Cardiac atrium fibroblast (primary cell): ENCODE measurements around the gene UNC13A. TPM values are rescaled to one million over a fixed set of nuclear protein-coding genes. Genes with fewer than 3 reads are reported as not detected.

Source experiments
- total RNA-seq: library from RNA; depleted of rRNA; stranded (reverse); fragments of >200 nt; gene quantifications from 2 replicates; pipeline ENCODE4 v1.2.3, GENCODE V29; 2015

The UNC13A gene
- total RNA-seq, result 0.16 and 0.18 TPM in 2 replicates

DNA sequence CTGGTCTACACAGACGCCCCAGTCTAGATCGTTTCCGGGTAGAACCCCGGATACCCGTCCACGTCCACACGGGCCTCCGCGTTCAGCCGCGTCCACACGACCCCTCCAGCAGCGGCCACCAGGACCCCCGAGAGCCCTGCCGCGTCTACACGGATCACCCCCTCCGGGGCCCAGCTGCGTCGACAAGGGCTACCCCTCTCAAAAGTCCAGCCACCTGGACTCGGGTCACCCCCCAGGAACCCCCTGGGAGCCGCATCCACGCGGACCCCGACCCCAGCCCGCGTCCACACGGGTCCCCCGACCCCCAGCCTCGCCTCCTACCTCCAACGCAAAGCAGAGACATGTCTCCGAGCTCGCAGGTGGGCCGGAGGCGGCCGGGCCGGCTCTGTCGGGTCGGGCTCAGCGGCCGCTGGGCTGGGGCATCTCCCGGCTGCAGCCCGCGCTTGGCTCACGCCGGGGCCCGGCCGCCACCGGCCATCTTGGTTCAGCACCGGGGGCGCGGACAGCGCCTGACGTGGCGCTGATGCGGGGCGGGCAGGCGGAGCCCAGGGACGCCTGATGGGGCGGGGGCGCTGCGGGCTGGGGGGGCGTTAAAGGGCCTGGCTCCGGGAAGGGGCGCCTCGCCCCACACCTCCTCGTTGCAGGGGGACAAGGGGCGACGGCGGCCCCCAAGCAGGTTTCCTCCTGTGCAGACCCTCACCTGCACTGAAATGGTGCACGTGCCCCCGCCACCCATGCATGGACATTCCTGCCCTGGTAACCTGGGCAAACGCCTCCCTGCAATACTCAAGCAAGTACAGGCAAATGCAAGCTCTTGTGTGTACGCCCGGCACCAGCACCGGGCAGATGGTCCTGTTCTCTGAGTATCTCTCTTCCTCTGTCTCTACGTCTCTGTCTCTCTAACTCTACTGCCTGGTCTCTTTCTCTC is at the start of gene UNC13A:
Gene UNC13A, minus strand, starts transcription at position 498 of the 928 bp plus-strand sequence. Its CDS starts 155 bp downstream, at position 343.

DNA sequence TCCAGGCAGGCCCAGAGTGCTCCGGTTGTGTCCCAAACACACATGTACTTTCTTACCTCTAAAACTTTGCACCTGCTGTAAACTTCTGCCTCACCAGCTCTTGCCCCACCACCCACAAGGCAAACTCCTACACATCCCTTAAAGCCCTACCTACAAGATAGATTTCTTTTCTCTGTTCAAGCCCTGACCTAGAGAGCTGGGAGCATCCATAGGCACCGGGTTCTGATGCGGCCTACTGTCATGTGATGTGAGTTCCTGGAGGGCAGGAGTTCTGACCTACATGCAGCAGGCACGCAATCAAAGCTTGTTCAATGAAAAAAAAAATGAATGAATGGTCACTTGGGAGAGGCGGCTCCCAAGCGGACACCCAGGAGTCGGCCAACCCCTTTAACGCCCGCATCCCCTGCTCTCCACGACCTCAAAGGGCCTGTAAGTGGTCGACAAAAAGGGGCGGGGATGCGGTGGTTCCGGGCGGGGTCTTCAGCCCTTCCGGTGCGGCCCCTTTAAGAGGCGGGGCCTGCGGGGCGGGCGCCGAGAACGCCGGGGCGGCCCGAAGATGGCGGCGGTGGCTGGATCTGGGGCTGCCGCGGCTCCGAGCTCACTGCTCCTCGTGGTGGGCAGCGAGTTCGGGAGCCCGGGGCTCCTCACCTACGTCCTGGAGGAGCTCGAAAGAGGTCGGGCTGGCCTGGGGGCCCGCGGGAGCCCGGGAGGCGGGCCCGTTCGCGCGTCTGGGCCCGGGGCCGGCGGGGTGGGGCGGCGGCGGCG is 31.0 kb upstream of the UNC13A start, which contains the start of gene MAP1S:
Gene MAP1S, plus strand, starts transcription at position 534 of the 765 bp plus-strand sequence. Its CDS starts 23 bp downstream, at position 557.

DNA sequence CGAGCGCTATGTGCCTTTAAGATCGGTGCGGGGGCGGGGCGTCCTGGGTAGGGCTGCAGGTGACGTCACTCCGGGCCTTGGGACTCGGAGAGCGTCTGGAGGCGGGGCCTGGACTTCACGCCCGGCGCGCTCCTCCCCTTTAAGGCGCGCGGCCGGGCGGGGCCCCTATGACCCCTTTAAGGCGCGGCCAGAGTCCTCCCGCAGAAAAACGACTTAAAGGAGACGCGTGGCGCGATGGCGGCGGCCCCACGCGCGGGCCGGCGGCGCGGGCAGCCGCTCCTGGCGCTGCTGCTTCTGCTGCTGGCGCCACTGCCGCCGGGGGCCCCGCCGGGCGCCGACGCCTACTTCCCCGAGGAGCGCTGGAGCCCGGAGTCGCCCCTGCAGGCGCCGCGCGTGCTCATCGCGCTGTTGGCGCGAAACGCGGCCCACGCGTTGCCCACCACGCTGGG is 132.7 kb downstream of the UNC13A start, which contains the start of gene COLGALT1:
Gene COLGALT1, plus strand, starts transcription at position 170 of the 449 bp plus-strand sequence. Its CDS starts 65 bp downstream, at position 235.

Other genes starting within 250 kb of the UNC13A start
- not detected in 2 replicates for gene TMEM221, start 239.7 kb downstream of the UNC13A start, total RNA-seq
- not detected in 2 replicates for gene NXNL1, start 227.4 kb downstream of the UNC13A start, total RNA-seq
- gene SLC27A1, start 217.8 kb downstream of the UNC13A start, total RNA-seq, result 17.0 and 35.4 TPM in 2 replicates
- gene PGLS, start 176.7 kb downstream of the UNC13A start, total RNA-seq, result 77.9 and 99.3 TPM in 2 replicates
- gene COLGALT1, start 132.7 kb downstream of the UNC13A start, total RNA-seq, result 90.6 and 114 TPM in 2 replicates
- gene MAP1S, start 31.1 kb upstream of the UNC13A start, total RNA-seq, result 44.6 and 47.0 TPM in 2 replicates
- 0.32 and 0.72 TPM in 2 replicates for gene FCHO1, start 63.1 kb upstream of the UNC13A start, total RNA-seq
- gene B3GNT3, start 106.8 kb upstream of the UNC13A start, total RNA-seq, result not detected in 2 replicates
- gene INSL3, start 133.2 kb upstream of the UNC13A start, total RNA-seq, result not detected in 2 replicates
- gene JAK3, start 159.6 kb upstream of the UNC13A start, total RNA-seq, result 13.8 and 17.3 TPM in 2 replicates
- 1,626 and 1,782 TPM in 2 replicates for gene RPL18A, start 171.6 kb upstream of the UNC13A start, total RNA-seq
- not detected in 2 replicates for gene SLC5A5, start 183.6 kb upstream of the UNC13A start, total RNA-seq
- 38.2 and 77.6 TPM in 2 replicates for gene CCDC124, start 244.7 kb upstream of the UNC13A start, total RNA-seq